Right lobe of liver (tissue), 6 donors: ENCODE measurements around the gene LRIT2. TPM values are rescaled to one million over a fixed set of nuclear protein-coding genes. Genes with fewer than 3 reads are reported as not detected.

ENCODE experiments used
- ATAC-seq, 4 donors: fragments of 200-7000 bp; cut with Tn5 transposase; one replicate each; pipeline ENCODE4 v1.9.1; 2020; ENCODE audit warnings: mild to moderate bottlenecking in 4 of 4, moderate library complexity in 4 of 4
- DNase-seq, 3 donors: peaks; one replicate each; pipeline ENCODE4 v3.0.0-alpha.2; 2020
- H3K27ac ChIP-seq, 3 donors: fragments of 200-600 bp; one replicate each; pipeline ENCODE4 v1.8.0; 2022
- H3K27me3 ChIP-seq, 2 donors: fragments of 200-600 bp; one replicate each; pipeline ENCODE4 v1.8.0; 2022
- H3K36me3 ChIP-seq, 4 donors: fragments of 200-600 bp; sonication (generic) in 1 of 4; one replicate each; pipeline versions ENCODE4 v1.5.1 to v1.8.0; 2017 to 2022; ENCODE audit warnings: control low read depth in 1 of 4
- H3K4me1 ChIP-seq, 4 donors: fragments of 200-600 bp; sonication (generic) in 1 of 4; one replicate each; pipeline versions ENCODE4 v1.5.1 to v1.8.0; 2017 to 2022; ENCODE audit warnings: control low read depth in 1 of 4
- H3K4me3 ChIP-seq, 3 donors: fragments of 200-600 bp; one replicate each; pipeline ENCODE4 v1.8.0; 2022
- H3K9me3 ChIP-seq, 4 donors: fragments of 200-600 bp; sonication (generic) in 1 of 4; one replicate each; pipeline versions ENCODE4 v1.5.1 to v1.8.0; 2017 to 2022; ENCODE audit warnings: control low read depth in 1 of 4
- POLR2A ChIP-seq: fragments of 450-650 bp; IDR thresholded peaks from one replicate; pipeline ENCODE4 v1.6.1; 2017; ENCODE audit warnings: antibody characterized with exemption, mild to moderate bottlenecking
- WGBS: methylation state at CpG from one replicate; pipeline ENCODE4 v1.1.6; 2018; ENCODE audit warnings: low coverage, low lambda C conversion rate; ENCODE audit not compliant: insufficient coverage; ENCODE audit errors: missing lambda C conversion rate; 5-methylcytosine and 5-hydroxymethylcytosine counted together
- intact Hi-C, 2 donors: fragments of 100-400 bp; cut with DNase I; formaldehyde crosslinking; loops; one replicate each; pipeline versions ENCODE4 v1.11.2 to v1.14.1; 2022
- total RNA-seq, 6 experiments: library from RNA; depleted of rRNA in 2 of 6; stranded (reverse); fragments of >200 nt in 2 of 6; fragmentation: NEBNext Ultra II Directional in 3 of 6; extraction: Animal tissue kit (Norgen Biotek cat#: 25700) in 3 of 6; gene quantifications; one replicate each; pipeline versions ENCODE4 v1.1.0 to v1.2.4, GENCODE V29; 2016 to 2023
- TF ChIP-seq, protein P1 (sequence below), 4 donors: fragments of 200-600 bp in 3 of 4; fragments of 450-650 bp in 1 of 4; IDR thresholded peaks; one replicate each; pipeline versions ENCODE4 v1.5.1 to v1.8.0; 2016 to 2022; ENCODE audit warnings: antibody characterized with exemption in 4 of 4, mild to moderate bottlenecking in 2 of 4
- donor health status: DM: no; HTN: yes; CAD: no.
- donor health status: DM: no; HTN: no; CAD: no.
- donor health status: DM: no; HTN: no; CAD: no.
- donor health status: DM: no; HTN: yes; CAD: no.
- donor health status: DM: no; HTN: yes; CAD: no.

The LRIT2 gene
- total RNA-seq, 6 experiments from 2014 or later, result not detected

DNA sequence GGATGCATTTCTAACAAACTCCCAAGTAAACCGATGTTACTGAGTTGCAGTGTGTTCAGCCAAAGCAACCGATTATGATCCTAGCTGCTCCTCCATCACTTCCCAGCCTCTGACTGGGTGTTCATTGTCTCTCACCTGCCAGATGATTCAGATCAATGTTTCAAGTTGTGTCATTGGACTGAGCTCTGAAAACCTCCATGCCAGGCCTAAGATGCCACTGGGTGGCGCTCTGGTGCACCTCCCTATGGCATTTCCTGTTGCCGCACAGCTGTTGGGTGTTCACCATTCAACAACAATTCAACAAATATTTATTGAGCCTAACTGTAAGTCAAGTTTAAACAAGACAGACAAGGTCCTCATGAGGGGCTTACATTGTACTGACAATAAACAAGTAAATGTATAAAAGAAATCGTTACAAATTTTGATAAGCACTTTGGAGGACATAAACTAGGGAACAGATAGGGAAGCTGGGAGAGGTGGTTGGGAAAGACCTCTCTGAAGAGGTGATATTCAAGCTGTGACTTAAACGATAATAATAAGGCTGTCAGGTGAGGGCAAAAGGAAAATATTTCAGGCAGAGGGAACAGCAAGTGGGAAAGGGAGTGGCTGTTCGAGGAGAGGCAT, 42.3 kb upstream of the LRIT2 start:
- no peaks in the 10 kb centered on the region for H3K4me1 ChIP-seq
- no peak overlapping the region for H3K27ac ChIP-seq
- DNase-seq, result no peak
- intact Hi-C loops, result no loop called here
- ATAC-seq, result peak in 3 of 4 donors; percentile 45 to 70 (median 56)
- no peaks in the 10 kb centered on the region for H3K9me3 ChIP-seq
- H3K36me3 ChIP-seq, result no peaks in the 10 kb centered on the region
- H3K27me3 ChIP-seq, result no peaks in the 10 kb centered on the region
- WGBS, result 32% methylated on average over 7 of the region's 7 CpGs
- no peak for TF ChIP-seq POLR2A
- TF ChIP-seq, protein P1, sequence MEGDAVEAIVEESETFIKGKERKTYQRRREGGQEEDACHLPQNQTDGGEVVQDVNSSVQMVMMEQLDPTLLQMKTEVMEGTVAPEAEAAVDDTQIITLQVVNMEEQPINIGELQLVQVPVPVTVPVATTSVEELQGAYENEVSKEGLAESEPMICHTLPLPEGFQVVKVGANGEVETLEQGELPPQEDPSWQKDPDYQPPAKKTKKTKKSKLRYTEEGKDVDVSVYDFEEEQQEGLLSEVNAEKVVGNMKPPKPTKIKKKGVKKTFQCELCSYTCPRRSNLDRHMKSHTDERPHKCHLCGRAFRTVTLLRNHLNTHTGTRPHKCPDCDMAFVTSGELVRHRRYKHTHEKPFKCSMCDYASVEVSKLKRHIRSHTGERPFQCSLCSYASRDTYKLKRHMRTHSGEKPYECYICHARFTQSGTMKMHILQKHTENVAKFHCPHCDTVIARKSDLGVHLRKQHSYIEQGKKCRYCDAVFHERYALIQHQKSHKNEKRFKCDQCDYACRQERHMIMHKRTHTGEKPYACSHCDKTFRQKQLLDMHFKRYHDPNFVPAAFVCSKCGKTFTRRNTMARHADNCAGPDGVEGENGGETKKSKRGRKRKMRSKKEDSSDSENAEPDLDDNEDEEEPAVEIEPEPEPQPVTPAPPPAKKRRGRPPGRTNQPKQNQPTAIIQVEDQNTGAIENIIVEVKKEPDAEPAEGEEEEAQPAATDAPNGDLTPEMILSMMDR (IDR thresholded peaks at IDR 0.05), result peak; percentile 28 to 46 (median 40)
- H3K4me3 ChIP-seq, result no peak overlapping the region

DNA sequence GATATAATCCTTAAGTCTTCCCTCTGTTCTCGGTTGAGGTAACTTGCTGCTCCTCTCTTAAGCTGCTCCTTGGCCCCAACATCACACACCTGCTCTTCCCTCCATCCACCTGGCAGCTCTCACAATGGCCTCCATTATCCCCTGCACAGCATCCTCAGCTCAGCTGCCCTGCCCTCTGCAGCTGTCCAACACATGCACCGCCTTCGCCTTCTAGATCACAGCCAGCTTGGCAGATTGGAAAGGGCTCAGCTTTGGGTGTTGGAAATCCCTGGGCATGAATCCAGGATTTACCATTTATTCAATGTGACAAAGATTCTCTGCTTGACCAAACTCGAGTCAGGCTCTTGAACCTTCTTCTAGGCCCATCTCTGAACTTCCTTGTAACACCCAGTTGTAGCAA, 40.1 kb upstream of the LRIT2 start:
- DNase-seq, result no peak
- Histone ChIP-seq H3K4me1 (no peaks in the 10 kb centered on the region), H3K27me3 (no peaks in the 10 kb centered on the region), H3K27ac (no peak overlapping the region), H3K9me3 (no peaks in the 10 kb centered on the region), H3K36me3 (no peaks in the 10 kb centered on the region), H3K4me3 (no peak overlapping the region)
- intact Hi-C loops, result no loop called here
- no peak for ATAC-seq
- no peak for TF ChIP-seq POLR2A
- TF ChIP-seq, protein P1 (IDR thresholded peaks at IDR 0.05), result no peak
- 88% methylated on average over 2 of the region's 4 CpGs for WGBS

DNA sequence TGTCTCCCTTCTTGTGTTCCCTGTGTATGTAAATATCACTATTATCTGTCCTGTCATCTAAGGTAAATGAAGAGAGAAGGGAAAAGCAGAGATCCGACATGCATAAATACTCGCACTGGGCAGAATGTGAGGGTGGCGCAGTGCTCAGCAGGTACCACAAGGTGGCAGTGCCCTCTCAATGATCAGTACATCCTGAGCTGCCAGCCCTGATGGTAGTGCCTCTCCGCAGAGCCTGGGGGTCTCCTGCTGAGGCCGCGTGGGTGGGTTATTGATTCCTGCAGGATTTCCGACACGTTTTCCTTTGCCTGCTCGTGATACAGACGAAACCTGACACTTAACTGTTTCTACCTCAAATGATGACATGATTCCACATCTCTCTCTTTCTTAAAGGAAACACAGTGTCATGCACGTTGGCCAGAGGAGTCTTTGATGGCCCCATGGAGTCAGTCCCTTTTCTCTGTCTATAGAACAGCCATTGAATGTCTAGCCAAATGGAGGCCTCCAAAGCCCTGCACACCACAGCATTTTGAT, 39.3 kb upstream of the LRIT2 start:
- 0% methylated on average over 10 of the region's 11 CpGs for WGBS

GRCh38 chr10:84263716-84264115, 38.4 kb upstream of the LRIT2 start:
- no peaks in the 10 kb centered on the region for H3K4me1 ChIP-seq
- no peak for ATAC-seq
- 72% methylated on average over 5 of the region's 5 CpGs for WGBS

More for the DNA sequence above, 39.3 kb upstream of the LRIT2 start:
- no peaks in the 10 kb centered on the region for H3K36me3 ChIP-seq
- H3K4me3 ChIP-seq, result no peak overlapping the region
- H3K27ac ChIP-seq, result no peak overlapping the region
- no peaks in the 10 kb centered on the region for H3K9me3 ChIP-seq
- ATAC-seq, result peak; percentile 94 to 99 (median 96)
- no peaks in the 10 kb centered on the region for H3K4me1 ChIP-seq
- TF ChIP-seq, protein P1 (IDR thresholded peaks at IDR 0.05), result peak; percentile 82 to 93 (median 92)
- TF ChIP-seq POLR2A, result no peak
- DNase-seq, result peak; percentile 51 to 69 (median 68)
- intact Hi-C loops, result loop anchor here (5.0 kb wide), 2 partner anchors 273 to 278 kb away; no protein-coding TSS in a partner anchor
- no peaks in the 10 kb centered on the region for H3K27me3 ChIP-seq

More at GRCh38 chr10:84263716-84264115, 38.4 kb upstream of the LRIT2 start:
- Histone ChIP-seq H3K36me3 (no peaks in the 10 kb centered on the region), H3K4me3 (no peak overlapping the region), H3K27me3 (no peaks in the 10 kb centered on the region), H3K27ac (no peak overlapping the region), H3K9me3 (no peaks in the 10 kb centered on the region)
- DNase-seq, result no peak
- intact Hi-C loops, result loop anchor here (5.0 kb wide), 2 partner anchors 274 to 279 kb away; no protein-coding TSS in a partner anchor
- TF ChIP-seq, protein P1 (IDR thresholded peaks at IDR 0.05), result no peak
- TF ChIP-seq POLR2A, result no peak
